Endothelial cell of umbilical vein (primary cell): Measurements from ENCODE around the gene KCNJ6. TPM values are rescaled to one million over a fixed set of nuclear protein-coding genes. Genes with fewer than 3 reads are reported as not detected.

Source experiments
- BruUV-seq: library from RNA; stranded (reverse); fragments of 400-500 nt; replicated peaks from 2 replicates; lab custom pipeline; 2021; lab: Mats Ljungman, UMichigan
- CTCF ChIA-PET: fragments of 300-600, 350-600 bp; sonication (Branson Sonifier 250); formaldehyde crosslinking; loops from one replicate; lab custom pipeline; 2021; ENCODE audit warnings: antibody characterized with exemption, inconsistent platforms; lab: Charles Lee
- POLR2A ChIA-PET: fragments of 300-600, 350-600 bp; sonication (Branson Sonifier 250); formaldehyde crosslinking; loops from one replicate; lab custom pipeline; 2021; ENCODE audit warnings: antibody characterized with exemption, inconsistent platforms; lab: Charles Lee
- DNase-seq: peaks from one replicate; pipeline ENCODE4 v3.0.0-alpha.2; 2011; ENCODE audit warnings: low read depth, low spot score
- FAIRE-seq: peaks from 2 replicates; lab custom pipeline; 2011; peaks lifted over from hg19 to GRCh38; lab: Jason Lieb, UNC
- H2AFZ ChIP-seq: 2 replicates; pipeline ENCODE4 v1.6.0; 2012; ENCODE audit warnings: low read depth, low read length, control low read depth, inconsistent platforms
- H3K27ac ChIP-seq: 2 replicates; pipeline ENCODE4 v1.5.1; 2011; ENCODE audit warnings: low read depth, mild to moderate bottlenecking, control low read depth, low read length, moderate library complexity; ENCODE audit not compliant: insufficient read depth
- H3K27me3 ChIP-seq, 2 experiments: 2 replicates each; pipeline versions ENCODE4 v1.6.0 to v1.6.1; 2011; ENCODE audit warnings: low read length in 2 of 2, mixed read lengths in 1 of 2; ENCODE audit not compliant: control insufficient read depth in 2 of 2, insufficient read depth in 2 of 2
- H3K36me3 ChIP-seq, 2 experiments: 2 replicates in 1 of 2; 3 replicates in 1 of 2; pipeline ENCODE4 v1.5.1; 2011; ENCODE audit warnings: low read length in 2 of 2, mild to moderate bottlenecking in 1 of 2, moderate library complexity in 1 of 2; ENCODE audit not compliant: control insufficient read depth in 2 of 2, insufficient read depth in 2 of 2; ENCODE audit errors: extremely low read depth in 1 of 2
- H3K4me1 ChIP-seq: 3 replicates; pipeline ENCODE4 v1.5.1; 2011; ENCODE audit warnings: mild to moderate bottlenecking, low read length; ENCODE audit not compliant: control insufficient read depth, insufficient read depth; ENCODE audit errors: extremely low read depth
- H3K4me2 ChIP-seq: 2 replicates; pipeline ENCODE4 v1.6.1; 2011; ENCODE audit warnings: low read length, control low read depth, mixed read lengths; ENCODE audit not compliant: insufficient read depth
- H3K4me3 ChIP-seq, 3 experiments: fragments of 200-600 bp in 1 of 3; sonication (generic), shearing (Covaris generic) in 1 of 3; replicated peaks in 1 of 3; 2 replicates each; pipeline ENCODE4 v1.5.1; 2011 to 2016; ENCODE audit warnings: control low read depth in 3 of 3, low read length in 3 of 3, mild to moderate bottlenecking in 2 of 3, inconsistent platforms in 1 of 3, low read depth in 1 of 3, moderate library complexity in 1 of 3; ENCODE audit not compliant: insufficient read depth in 1 of 3
- H3K79me2 ChIP-seq: 2 replicates; pipeline ENCODE4 v1.6.0; 2012; ENCODE audit warnings: low read length, inconsistent platforms; ENCODE audit not compliant: control insufficient read depth, insufficient read depth
- H3K9ac ChIP-seq: replicated peaks from 2 replicates; pipeline ENCODE3; 2011; ENCODE audit warnings: low read length, control low read depth; ENCODE audit not compliant: insufficient read depth; ENCODE audit errors: extremely low read depth
- H3K9me1 ChIP-seq: replicated peaks from 3 replicates; pipeline ENCODE4 v1.6.0; 2011; ENCODE audit warnings: mild to moderate bottlenecking, low read length; ENCODE audit not compliant: control insufficient read depth, insufficient read depth; ENCODE audit errors: extremely low read depth
- H3K9me3 ChIP-seq: replicated peaks from 2 replicates; pipeline ENCODE4 v1.5.1; 2012; ENCODE audit warnings: low read length, inconsistent platforms; ENCODE audit not compliant: control insufficient read depth, insufficient read depth
- H4K20me1 ChIP-seq: replicated peaks from 2 replicates; pipeline ENCODE3; 2011; ENCODE audit warnings: mild to moderate bottlenecking, low read length; ENCODE audit not compliant: control insufficient read depth, insufficient read depth; ENCODE audit errors: extremely low read depth
- CTCF ChIP-seq, 2 donors: IDR thresholded peaks; 1 replicate in 1 of 2; 2 replicates in 1 of 2; pipeline ENCODE4 v1.5.1; 2011; ENCODE audit warnings: low read length in 2 of 2, mild to moderate bottlenecking in 2 of 2, moderate library complexity in 2 of 2, control low read depth in 1 of 2, inconsistent platforms in 1 of 2, low read depth in 1 of 2; ENCODE audit not compliant: insufficient read depth in 1 of 2; ENCODE audit errors: extremely low read depth in 1 of 2
- EZH2 ChIP-seq: IDR thresholded peaks from 2 replicates; pipeline ENCODE4 v1.6.1; 2012; ENCODE audit warnings: borderline replicate concordance, low read depth, mild to moderate bottlenecking, moderate library complexity, low read length, inconsistent platforms; ENCODE audit not compliant: severe bottlenecking
- FOS ChIP-seq: IDR thresholded peaks from 2 replicates; pipeline ENCODE4 v1.6.1; 2011; ENCODE audit warnings: mild to moderate bottlenecking, low read length, moderate library complexity, borderline replicate concordance; ENCODE audit not compliant: insufficient read depth
- GATA2 ChIP-seq: IDR thresholded peaks from 2 replicates; pipeline ENCODE4 v1.7.0; 2011; ENCODE audit warnings: low read depth, mild to moderate bottlenecking, moderate library complexity, mixed read lengths, low read length; ENCODE audit not compliant: insufficient read length, insufficient read depth
- JUN ChIP-seq: IDR thresholded peaks from 2 replicates; pipeline ENCODE4 v1.6.1; 2011; ENCODE audit warnings: borderline replicate concordance, low read depth; ENCODE audit not compliant: insufficient read length, insufficient read depth
- MAX ChIP-seq: IDR thresholded peaks from 2 replicates; pipeline ENCODE4 v1.6.1; 2011; ENCODE audit not compliant: insufficient read depth, insufficient read length
- MYC ChIP-seq: IDR thresholded peaks from one replicate; pipeline ENCODE4 v1.6.1; 2011; ENCODE audit warnings: mild to moderate bottlenecking, low read depth, low read length
- POLR2A ChIP-seq: IDR thresholded peaks from 2 replicates; pipeline ENCODE4 v1.6.1; 2012; ENCODE audit warnings: low read depth, mild to moderate bottlenecking, control low read depth, low read length
- POLR2AphosphoS5 ChIP-seq: IDR thresholded peaks from 2 replicates; pipeline ENCODE4 v1.6.1; 2012; ENCODE audit warnings: low read depth, mild to moderate bottlenecking, control low read depth, low read length, moderate library complexity; ENCODE audit not compliant: insufficient read depth
- dilution Hi-C: fragments of 300-500 bp; cut with MboI; formaldehyde crosslinking; loops from one replicate; pipeline ENCODE4 v1.15.0; 2019; ENCODE audit warnings: low sequenced_read_pairs; ENCODE audit not compliant: extremely low pct_ligation_motif_present
- intact Hi-C: fragments of 100-400 bp; cut with micrococcal nuclease; formaldehyde crosslinking; loops from one replicate; pipeline ENCODE4 v1.10.0; 2022
- polyA plus RNA-seq, 4 experiments: library from polyadenylated mRNA; depleted of rRNA in 3 of 4; stranded (reverse) in 3 of 4; unstranded in 1 of 4; fragments of >200 nt; gene quantifications; 2 replicates each; pipeline versions ENCODE4 v1.2.1 to v1.2.3, GENCODE V29; 2011 to 2012; ENCODE audit warnings: missing spikeins in 1 of 4
- total RNA-seq: library from RNA; stranded (reverse); gene quantifications from 2 replicates; pipeline ENCODE4 v1.2.3, GENCODE V29; 2021

The KCNJ6 gene
- total and polyA plus RNA-seq, 2 donors (not counting 3 experiments of a cell fraction or from before 2014, with no cell fraction given) = not detected

- no peaks in the 10 kb centered on the region for H3K79me2 ChIP-seq
- H3K27me3 ChIP-seq = peaks cover 0 to 2% of the 10 kb centered on the region in 2 experiments
- DNase-seq (no peak), FAIRE-seq (no peak)
- no peak overlapping the region for H3K9ac ChIP-seq
- H3K36me3 ChIP-seq = no peaks in the 10 kb centered on the region
- no peaks in the 10 kb centered on the region for H3K9me3 ChIP-seq
- no peak overlapping the region for H3K4me3 ChIP-seq
- POLR2A ChIA-PET = no interaction called here
- CTCF ChIA-PET = no interaction called here
- H3K4me1 ChIP-seq = no peaks in the 10 kb centered on the region
- TF ChIP-seq POLR2AphosphoS5 = no peak
- no peak for TF ChIP-seq POLR2A
- TF ChIP-seq MAX = no peak
- TF ChIP-seq CTCF (IDR thresholded peaks at IDR 0.05; ENCODE audit: extremely low read depth in 1 of 2, insufficient read depth in 1 of 2, low read depth in 1 of 2, low read length in 2 of 2) = no peak
- no peak for TF ChIP-seq JUN
- no peak for TF ChIP-seq GATA2
- TF ChIP-seq MYC = no peak
- TF ChIP-seq EZH2 = no peak
- TF ChIP-seq FOS = no peak
- intact Hi-C loops = no loop called here
- H3K27ac ChIP-seq = no peak overlapping the region
- dilution Hi-C loops = no loop called here
- no peak overlapping the region for H3K4me2 ChIP-seq
- H3K9me1 ChIP-seq = no peaks in the 10 kb centered on the region
- H4K20me1 ChIP-seq = no peaks in the 10 kb centered on the region
- H2AFZ ChIP-seq = no peak overlapping the region
- BruUV-seq = no TSS peak
These were observed 80.8 kb downstream of the KCNJ6 start for GRCh38 chr21:37835481-37835880.
